ENCODE results near the gene TUBB3. TPM values are rescaled to one million over a fixed set of nuclear protein-coding genes. Genes with fewer than 3 reads are reported as not detected.

TUBB3 gene
- total RNA-seq, 1 donor from 2014 or later, result 26.4 TPM

DNA sequence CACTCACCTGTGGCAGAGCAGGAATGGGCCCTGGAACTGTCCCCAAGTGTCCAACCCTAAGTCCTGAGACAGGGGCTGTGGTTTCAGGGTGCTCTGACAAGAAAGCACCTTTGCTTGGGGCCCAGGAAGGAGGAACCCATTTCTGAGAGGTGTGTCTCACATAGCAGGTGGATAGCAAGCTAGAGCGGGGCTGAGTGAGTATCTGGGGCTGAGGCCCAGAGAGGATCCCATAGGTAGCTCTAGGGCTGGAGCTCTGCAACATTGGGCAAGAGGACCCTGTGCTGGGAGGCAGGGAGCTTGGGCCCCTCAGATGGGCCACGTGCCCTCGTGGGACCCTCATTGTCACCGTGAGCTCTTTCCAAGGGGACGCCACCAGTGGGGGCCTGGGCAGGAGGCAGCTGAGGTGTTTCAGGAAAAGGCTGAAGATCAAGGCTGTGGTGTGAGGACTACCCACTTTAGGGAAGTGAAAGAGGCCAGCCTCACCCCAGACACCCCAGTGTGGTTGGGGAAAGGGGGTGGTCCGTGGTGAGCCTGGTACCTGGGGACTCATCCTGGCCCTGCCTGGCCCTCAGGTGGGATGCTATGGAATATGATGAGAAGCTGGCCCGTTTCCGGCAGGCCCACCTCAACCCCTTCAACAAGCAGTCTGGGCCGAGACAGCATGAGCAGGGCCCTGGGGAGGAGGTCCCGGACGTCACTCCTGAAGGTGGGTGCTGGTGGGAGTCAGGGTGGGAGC, 30.7 kb downstream of the TUBB3 start:
- Mint-ChIP-seq H3K4me1 (peaks cover 6% of the 10 kb centered on the region), H3K27ac (no peak overlapping the region), H3K27me3 (ENCODE audit: low read depth) (no peaks in the 10 kb centered on the region), H3K9me3 (no peaks in the 10 kb centered on the region), H3K4me3 (no peak overlapping the region), H3K36me3 (peaks cover 14% of the 10 kb centered on the region)
- TF ChIP-seq CTCF (IDR thresholded peaks at IDR 0.05; ENCODE audit: unreplicated experiment), result no peak
- DNase-seq (ENCODE audit: low spot score in 2 of 2, unreplicated experiment in 2 of 2), result no peak

DNA sequence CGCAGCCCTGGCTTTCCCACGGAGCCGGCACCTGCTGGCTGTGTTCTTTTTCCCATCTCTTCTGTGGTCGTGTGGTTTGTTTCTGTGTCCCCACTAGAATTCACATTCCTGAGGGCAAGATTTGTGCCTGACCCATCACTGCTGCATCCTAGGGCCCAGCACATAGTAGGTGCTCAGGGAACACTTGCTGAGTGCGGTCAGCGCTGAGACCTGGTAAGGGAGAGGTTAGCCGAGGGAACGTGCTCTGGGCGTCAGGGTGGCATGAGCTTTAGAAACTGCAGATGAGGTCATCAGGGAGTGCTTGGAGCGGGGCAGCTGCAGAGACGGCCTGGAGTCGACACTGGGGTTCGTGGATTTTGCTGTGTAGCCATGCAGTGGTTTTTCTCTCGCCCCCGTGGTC, 31.3 kb downstream of the TUBB3 start:
- Mint-ChIP-seq H3K27ac (no peak overlapping the region), H3K27me3 (ENCODE audit: low read depth) (no peaks in the 10 kb centered on the region), H3K4me1 (peaks cover 6% of the 10 kb centered on the region), H3K9me3 (no peaks in the 10 kb centered on the region), H3K4me3 (no peak overlapping the region), H3K36me3 (peaks cover 19% of the 10 kb centered on the region)
- no peak for DNase-seq (ENCODE audit: low spot score in 2 of 2, unreplicated experiment in 2 of 2)
- TF ChIP-seq CTCF (IDR thresholded peaks at IDR 0.05; ENCODE audit: unreplicated experiment), result no peak

DNA sequence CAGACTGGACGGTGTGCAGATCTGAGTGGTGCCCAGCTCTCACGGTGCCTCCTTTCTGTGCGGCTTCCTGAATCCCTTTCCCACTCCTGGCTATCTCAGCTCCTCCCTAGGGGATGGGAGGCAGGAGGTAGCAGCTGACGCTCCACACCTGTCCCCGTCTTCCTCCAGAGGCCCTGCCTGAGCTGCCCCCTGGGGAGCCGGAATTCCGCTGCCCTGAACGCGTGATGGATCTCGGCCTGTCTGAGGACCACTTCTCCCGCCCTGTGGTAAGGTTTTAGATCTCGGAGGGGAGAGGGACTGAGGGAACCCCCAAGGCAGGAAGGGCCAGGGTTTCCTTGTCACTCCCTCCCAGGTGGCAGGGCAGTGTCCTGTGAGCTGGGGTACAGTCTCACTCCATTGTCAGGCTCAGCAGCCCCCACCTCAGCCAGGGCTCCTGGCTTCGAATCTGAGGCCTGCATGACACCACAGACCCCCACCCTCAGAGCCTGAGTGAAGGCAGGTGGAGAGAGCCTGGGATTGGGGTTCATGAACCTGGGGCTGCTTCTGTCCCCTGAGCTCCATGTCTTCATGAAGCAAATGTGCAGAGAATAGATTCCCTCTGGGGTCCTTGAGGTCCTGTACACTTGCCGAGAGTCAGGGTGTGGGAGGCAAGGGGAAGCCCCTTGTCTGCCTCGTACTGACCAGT, 32.0 kb downstream of the TUBB3 start:
- Mint-ChIP-seq H3K27ac (no peak overlapping the region), H3K27me3 (ENCODE audit: low read depth) (no peaks in the 10 kb centered on the region), H3K9me3 (no peaks in the 10 kb centered on the region), H3K4me3 (no peak overlapping the region), H3K36me3 (peaks cover 22% of the 10 kb centered on the region), H3K4me1 (peaks cover 1% of the 10 kb centered on the region)
- no peak for DNase-seq (ENCODE audit: low spot score in 2 of 2, unreplicated experiment in 2 of 2)
- TF ChIP-seq CTCF (IDR thresholded peaks at IDR 0.05; ENCODE audit: unreplicated experiment), result no peak

GRCh38 chr16:89956505-89957215, 33.5 kb downstream of the TUBB3 start:
- TF ChIP-seq CTCF (IDR thresholded peaks at IDR 0.05; ENCODE audit: unreplicated experiment), result no peak
- Mint-ChIP-seq H3K27ac (no peak overlapping the region), H3K27me3 (ENCODE audit: low read depth) (no peaks in the 10 kb centered on the region), H3K36me3 (peaks cover 27% of the 10 kb centered on the region), H3K9me3 (no peaks in the 10 kb centered on the region), H3K4me3 (no peak overlapping the region), H3K4me1 (no peaks in the 10 kb centered on the region)
- DNase-seq (ENCODE audit: low spot score in 2 of 2, unreplicated experiment in 2 of 2), result no peak

DNA sequence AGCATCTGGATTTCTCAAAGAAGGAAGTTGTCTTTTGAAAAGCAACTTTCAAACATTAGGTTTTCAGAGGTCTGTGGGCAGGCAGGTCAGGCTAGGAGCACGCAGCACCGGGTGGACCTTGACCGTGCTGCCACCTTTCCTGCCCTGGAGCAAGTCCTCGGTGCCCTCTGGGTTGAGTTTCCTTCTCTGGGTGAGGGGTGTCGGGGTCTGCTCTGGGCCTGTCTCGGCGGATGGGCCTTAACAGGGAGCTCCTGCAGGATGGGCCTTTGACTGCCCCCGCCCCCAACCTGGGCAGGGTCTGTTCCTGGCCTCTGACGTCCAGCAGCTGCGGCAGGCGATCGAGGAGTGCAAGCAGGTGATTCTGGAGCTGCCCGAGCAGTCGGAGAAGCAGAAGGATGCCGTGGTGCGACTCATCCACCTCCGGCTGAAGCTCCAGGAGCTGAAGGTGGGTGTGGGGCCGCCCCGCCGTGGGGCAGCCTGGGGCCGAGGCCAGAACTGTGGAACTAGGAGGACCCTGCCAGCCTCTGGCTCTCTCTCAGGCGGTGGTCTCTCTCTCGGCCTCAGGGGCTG, 34.2 kb downstream of the TUBB3 start:
- no peak overlapping the region for H3K27ac Mint-ChIP-seq

More for the DNA sequence above, 34.2 kb downstream of the TUBB3 start:
- H3K4me3 Mint-ChIP-seq, result no peak overlapping the region
- H3K27me3 Mint-ChIP-seq (ENCODE audit: low read depth), result no peaks in the 10 kb centered on the region
- TF ChIP-seq CTCF (IDR thresholded peaks at IDR 0.05; ENCODE audit: unreplicated experiment), result no peak
- no peak for DNase-seq (ENCODE audit: low spot score in 2 of 2, unreplicated experiment in 2 of 2)
- no peaks in the 10 kb centered on the region for H3K9me3 Mint-ChIP-seq
- peaks cover 27% of the 10 kb centered on the region for H3K36me3 Mint-ChIP-seq
- H3K4me1 Mint-ChIP-seq, result no peaks in the 10 kb centered on the region

All from mesothelial cell of epicardium (in vitro differentiated cells).